ENCODE results near the gene PYY. TPM values are rescaled to one million over a fixed set of nuclear protein-coding genes. Genes with fewer than 3 reads are reported as not detected.

Gene PYY
- total RNA-seq, 2 experiments from 2014 or later: not detected

DNA sequence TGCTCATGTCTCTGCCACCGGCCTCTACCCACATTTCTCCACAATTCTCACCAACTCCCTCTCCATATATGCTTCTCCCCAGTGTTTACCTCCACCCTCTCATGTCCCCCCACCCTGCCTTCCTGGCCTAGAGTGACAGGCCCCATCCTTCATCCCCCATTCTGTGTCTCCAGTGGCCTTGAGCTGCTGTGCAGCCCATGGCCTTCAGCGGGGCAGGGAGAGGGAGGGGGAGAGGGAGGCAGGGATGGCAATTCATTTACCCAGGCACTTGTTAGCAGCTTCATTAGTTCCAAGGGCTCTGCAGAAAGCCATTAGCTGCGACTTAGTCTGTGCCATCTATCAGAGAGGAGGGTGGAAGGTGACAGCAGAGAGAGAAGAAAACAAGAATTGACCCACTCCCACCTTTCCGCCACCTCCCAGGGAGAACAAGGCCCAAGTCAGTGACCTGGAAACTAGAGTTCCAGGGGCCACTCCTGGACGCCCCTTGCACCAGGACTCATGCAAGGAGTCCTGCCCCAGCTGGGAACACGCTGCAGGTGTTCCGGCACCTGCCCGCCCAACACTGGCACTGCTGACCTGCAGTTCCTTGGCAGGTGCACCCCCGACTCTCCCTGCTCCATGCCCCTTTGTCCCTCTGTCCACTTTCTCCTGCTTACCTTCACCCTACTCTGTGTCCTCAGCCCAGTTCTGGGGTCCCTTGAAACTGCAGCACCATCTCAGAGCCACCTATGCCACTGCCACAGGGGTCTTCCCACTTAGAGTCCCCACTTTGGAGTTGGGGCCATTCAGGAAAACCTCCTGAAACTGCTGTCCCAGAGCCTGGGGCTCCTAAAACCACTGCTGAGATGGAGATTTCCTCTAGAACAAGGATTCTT is 23.5 kb upstream of the PYY start:
- no TSS peak for BruUV-seq (replicated peaks)
- no peak overlapping the region for H2AFZ ChIP-seq (ENCODE audit: low read length)
- intact Hi-C loops (cut with micrococcal nuclease; ENCODE audit: unreplicated experiment): no loop called here

DNA sequence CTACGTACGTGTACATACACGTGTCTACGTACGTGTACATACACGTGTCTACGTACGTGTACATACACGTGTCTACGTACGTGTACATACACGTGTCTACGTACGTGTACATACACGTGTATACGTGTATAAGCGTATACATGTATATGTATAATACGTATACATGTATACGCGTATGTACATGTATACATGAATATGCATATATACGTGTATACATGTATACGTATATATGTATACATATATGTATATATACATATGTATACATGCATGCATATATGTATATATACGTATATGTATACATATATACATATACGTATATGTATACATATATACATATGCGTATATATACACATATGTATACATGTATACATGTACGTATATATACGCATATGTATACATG is 22.2 kb upstream of the PYY start:
- no peak for DNase-seq (ENCODE audit: low spot score)
- BruUV-seq (replicated peaks): no TSS peak
- no peak overlapping the region for H3K27ac ChIP-seq (ENCODE audit: low read depth, low read length, poor library complexity, severe bottlenecking)
- H3K9me3 ChIP-seq (ENCODE audit: low read length): no peaks in the 10 kb centered on the region
- no peaks in the 10 kb centered on the region for H3K36me3 ChIP-seq (ENCODE audit: insufficient read depth, low read length)
- H3K9me2 ChIP-seq (ENCODE audit: insufficient read depth, low read length): no peaks in the 10 kb centered on the region
- ChIA-PET CTCF (ENCODE audit: unreplicated experiment) (no interaction called here), POLR2A (no interaction called here)
- no peaks in the 10 kb centered on the region for H3K79me2 ChIP-seq (ENCODE audit: insufficient read depth, low read depth, low read length)
- intact Hi-C loops (cut with micrococcal nuclease; ENCODE audit: unreplicated experiment): no loop called here
- H3K4me2 ChIP-seq (ENCODE audit: low read length): no peak overlapping the region
- H2AFZ ChIP-seq (ENCODE audit: low read length): no peak overlapping the region
- no peaks in the 10 kb centered on the region for H4K20me1 ChIP-seq (ENCODE audit: insufficient read depth, low read length)
- H3K4me3 ChIP-seq (ENCODE audit: low read depth, low read length, poor library complexity, severe bottlenecking): no peak overlapping the region
- no peak for TF ChIP-seq EZH2phosphoT487 (IDR thresholded peaks at IDR 0.05; ENCODE audit: borderline replicate concordance, low read depth, low read length)
- TF ChIP-seq, protein P1, sequence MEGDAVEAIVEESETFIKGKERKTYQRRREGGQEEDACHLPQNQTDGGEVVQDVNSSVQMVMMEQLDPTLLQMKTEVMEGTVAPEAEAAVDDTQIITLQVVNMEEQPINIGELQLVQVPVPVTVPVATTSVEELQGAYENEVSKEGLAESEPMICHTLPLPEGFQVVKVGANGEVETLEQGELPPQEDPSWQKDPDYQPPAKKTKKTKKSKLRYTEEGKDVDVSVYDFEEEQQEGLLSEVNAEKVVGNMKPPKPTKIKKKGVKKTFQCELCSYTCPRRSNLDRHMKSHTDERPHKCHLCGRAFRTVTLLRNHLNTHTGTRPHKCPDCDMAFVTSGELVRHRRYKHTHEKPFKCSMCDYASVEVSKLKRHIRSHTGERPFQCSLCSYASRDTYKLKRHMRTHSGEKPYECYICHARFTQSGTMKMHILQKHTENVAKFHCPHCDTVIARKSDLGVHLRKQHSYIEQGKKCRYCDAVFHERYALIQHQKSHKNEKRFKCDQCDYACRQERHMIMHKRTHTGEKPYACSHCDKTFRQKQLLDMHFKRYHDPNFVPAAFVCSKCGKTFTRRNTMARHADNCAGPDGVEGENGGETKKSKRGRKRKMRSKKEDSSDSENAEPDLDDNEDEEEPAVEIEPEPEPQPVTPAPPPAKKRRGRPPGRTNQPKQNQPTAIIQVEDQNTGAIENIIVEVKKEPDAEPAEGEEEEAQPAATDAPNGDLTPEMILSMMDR (conservative IDR thresholded peaks at IDR 0.05; ENCODE audit: low read length): no peak
- H3K4me1 ChIP-seq (ENCODE audit: insufficient read depth, low read length, poor library complexity, severe bottlenecking): no peaks in the 10 kb centered on the region

More for the DNA sequence above, 23.5 kb upstream of the PYY start:
- no peaks in the 10 kb centered on the region for H3K9me3 ChIP-seq (ENCODE audit: low read length)
- no peaks in the 10 kb centered on the region for H3K4me1 ChIP-seq (ENCODE audit: insufficient read depth, low read length, poor library complexity, severe bottlenecking)
- H3K27ac ChIP-seq (ENCODE audit: low read depth, low read length, poor library complexity, severe bottlenecking): no peak overlapping the region
- no peak overlapping the region for H3K4me3 ChIP-seq (ENCODE audit: low read depth, low read length, poor library complexity, severe bottlenecking)
- CTCF ChIA-PET (ENCODE audit: unreplicated experiment): no interaction called here
- no peaks in the 10 kb centered on the region for H4K20me1 ChIP-seq (ENCODE audit: insufficient read depth, low read length)
- H3K4me2 ChIP-seq (ENCODE audit: low read length): no peak overlapping the region
- H3K9me2 ChIP-seq (ENCODE audit: insufficient read depth, low read length): no peaks in the 10 kb centered on the region
- no peaks in the 10 kb centered on the region for H3K36me3 ChIP-seq (ENCODE audit: insufficient read depth, low read length)
- TF ChIP-seq, protein P1 (conservative IDR thresholded peaks at IDR 0.05; ENCODE audit: low read length): no peak
- no peak for TF ChIP-seq EZH2phosphoT487 (IDR thresholded peaks at IDR 0.05; ENCODE audit: borderline replicate concordance, low read depth, low read length)
- POLR2A ChIA-PET: no interaction called here
- H3K79me2 ChIP-seq (ENCODE audit: insufficient read depth, low read depth, low read length): no peaks in the 10 kb centered on the region
- no peak for DNase-seq (ENCODE audit: low spot score)
